ENCODE results near the gene ADSL.
"Not testable (repeated sequence)": the region's sequence is repeated elsewhere in the genome, so short reads cannot be mapped to it uniquely, and the experiment has no call there.

ADSL gene

DNA sequence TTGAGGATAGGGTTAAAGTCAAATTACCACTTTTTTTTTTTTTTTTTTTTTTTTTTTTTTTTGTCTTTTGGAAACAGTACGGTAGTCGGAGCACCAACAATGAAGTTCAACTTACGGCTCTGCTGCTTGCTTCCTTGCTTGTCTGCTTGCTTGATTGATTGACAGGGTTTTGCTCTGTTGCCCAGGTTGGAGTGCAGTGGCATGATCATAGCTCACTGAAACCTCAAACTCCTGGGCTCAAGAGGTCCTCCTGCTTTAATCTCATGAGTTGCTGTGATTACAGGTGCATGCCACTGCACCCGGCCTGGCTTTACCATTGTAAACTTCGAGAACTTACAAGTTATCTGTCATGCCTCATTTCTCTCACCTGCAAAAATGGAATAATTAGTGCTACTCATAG lies 29.8 kb downstream of the ADSL start:
- Mint-ChIP-seq H3K36me3 (peaks cover 6% of the 10 kb centered on the region), H3K9me3 (no peaks in the 10 kb centered on the region), H3K27me3 (no peaks in the 10 kb centered on the region), H3K4me1 (peaks cover 63% of the 10 kb centered on the region), H3K27ac (peak overlapping the region; percentile 72), H3K4me3 (no peak overlapping the region)
- peak; percentile 59 for ATAC-seq

GRCh38 chr22:40377931-40378330 lies 31.6 kb downstream of the ADSL start:
- peaks cover 58% of the 10 kb centered on the region for H3K4me1 Mint-ChIP-seq
- no peaks in the 10 kb centered on the region for H3K9me3 Mint-ChIP-seq
- H3K4me3 Mint-ChIP-seq, result no peak overlapping the region
- no peak for ATAC-seq
- peaks cover 12% of the 10 kb centered on the region for H3K36me3 Mint-ChIP-seq
- no peak overlapping the region for H3K27ac Mint-ChIP-seq
- H3K27me3 Mint-ChIP-seq, result no peaks in the 10 kb centered on the region

- H3K4me1 Mint-ChIP-seq, result peaks cover 58% of the 10 kb centered on the region
- H3K36me3 Mint-ChIP-seq, H3K27me3 Mint-ChIP-seq, H3K9me3 Mint-ChIP-seq, H3K4me3 Mint-ChIP-seq, ATAC-seq: not testable (repeated sequence)
- H3K27ac Mint-ChIP-seq, result peak overlapping the region; percentile 13
Measured at GRCh38 chr22:40378448-40378847, 32.1 kb downstream of the ADSL start.

GRCh38 chr22:40381461-40381860 lies 35.2 kb downstream of the ADSL start:
- Mint-ChIP-seq H3K27me3 (no peaks in the 10 kb centered on the region), H3K27ac (no peak overlapping the region), H3K36me3 (peaks cover 6% of the 10 kb centered on the region), H3K9me3 (no peaks in the 10 kb centered on the region), H3K4me3 (no peak overlapping the region), H3K4me1 (peaks cover 60% of the 10 kb centered on the region)
- ATAC-seq, result no peak

- Mint-ChIP-seq H3K27ac (peak overlapping the region; percentile 86), H3K27me3 (no peaks in the 10 kb centered on the region), H3K36me3 (peaks cover 18% of the 10 kb centered on the region), H3K4me1 (peaks cover 64% of the 10 kb centered on the region), H3K4me3 (no peak overlapping the region), H3K9me3 (no peaks in the 10 kb centered on the region)
- no peak for ATAC-seq
Measured at GRCh38 chr22:40383905-40384304, 37.6 kb downstream of the ADSL start.

DNA sequence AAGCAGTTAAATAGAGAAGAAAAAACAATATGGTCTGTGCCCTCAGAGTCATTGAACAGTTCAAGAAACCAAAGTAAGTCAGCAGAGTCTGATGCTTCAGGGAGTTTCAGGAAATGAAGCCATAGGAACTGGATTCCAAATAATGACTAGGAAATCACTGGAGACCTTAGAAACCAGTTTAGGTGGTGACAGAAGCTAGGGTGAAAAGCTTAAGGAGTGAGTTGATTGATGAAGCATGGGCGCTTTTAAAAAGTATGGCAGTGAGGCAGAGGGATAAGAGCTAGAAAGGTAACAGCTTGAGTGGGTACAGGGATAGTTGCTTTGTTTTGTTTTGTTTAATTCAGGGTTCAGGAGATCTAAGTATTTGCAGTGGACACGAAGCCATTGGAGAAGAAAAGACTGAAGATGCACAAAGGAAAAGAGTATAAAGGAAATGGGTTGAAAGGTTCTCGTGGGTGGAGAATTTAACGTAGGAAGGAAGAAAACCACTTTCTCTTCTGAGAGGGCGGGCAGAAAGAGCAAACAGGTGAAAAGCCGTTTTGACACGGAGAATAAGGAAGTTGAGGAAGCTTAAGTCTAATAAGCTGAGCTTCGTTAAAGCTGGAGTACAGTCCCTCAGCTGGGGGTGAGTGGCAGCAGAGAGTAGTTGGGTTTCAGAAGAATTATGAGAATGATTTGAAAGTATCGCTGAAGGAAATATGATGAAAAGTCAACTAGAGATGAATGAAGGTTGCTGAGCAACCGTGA lies 38.9 kb downstream of the ADSL start:
- peak overlapping the region; percentile 86 for H3K27ac Mint-ChIP-seq
- ATAC-seq, result peak; percentile 95
- no peaks in the 10 kb centered on the region for H3K27me3 Mint-ChIP-seq
- H3K4me1 Mint-ChIP-seq, result peaks cover 58% of the 10 kb centered on the region
- H3K36me3 Mint-ChIP-seq, result peaks cover 23% of the 10 kb centered on the region
- H3K4me3 Mint-ChIP-seq, result peak overlapping the region; percentile 80
- no peaks in the 10 kb centered on the region for H3K9me3 Mint-ChIP-seq

- Mint-ChIP-seq H3K9me3 (no peaks in the 10 kb centered on the region), H3K27me3 (no peaks in the 10 kb centered on the region), H3K27ac (peak overlapping the region; percentile 22), H3K36me3 (peaks cover 27% of the 10 kb centered on the region), H3K4me3 (no peak overlapping the region), H3K4me1 (peaks cover 65% of the 10 kb centered on the region)
- peak; percentile 67 for ATAC-seq
Measured at GRCh38 chr22:40387746-40388145, 41.4 kb downstream of the ADSL start.

GRCh38 chr22:40388231-40388630 lies 41.9 kb downstream of the ADSL start:
- no peak overlapping the region for H3K4me3 Mint-ChIP-seq
- H3K4me1 Mint-ChIP-seq, result peaks cover 61% of the 10 kb centered on the region
- H3K27me3 Mint-ChIP-seq, result no peaks in the 10 kb centered on the region
- no peaks in the 10 kb centered on the region for H3K9me3 Mint-ChIP-seq
- H3K27ac Mint-ChIP-seq, result peak overlapping the region; percentile 22
- no peak for ATAC-seq
- H3K36me3 Mint-ChIP-seq, result peaks cover 27% of the 10 kb centered on the region

DNA sequence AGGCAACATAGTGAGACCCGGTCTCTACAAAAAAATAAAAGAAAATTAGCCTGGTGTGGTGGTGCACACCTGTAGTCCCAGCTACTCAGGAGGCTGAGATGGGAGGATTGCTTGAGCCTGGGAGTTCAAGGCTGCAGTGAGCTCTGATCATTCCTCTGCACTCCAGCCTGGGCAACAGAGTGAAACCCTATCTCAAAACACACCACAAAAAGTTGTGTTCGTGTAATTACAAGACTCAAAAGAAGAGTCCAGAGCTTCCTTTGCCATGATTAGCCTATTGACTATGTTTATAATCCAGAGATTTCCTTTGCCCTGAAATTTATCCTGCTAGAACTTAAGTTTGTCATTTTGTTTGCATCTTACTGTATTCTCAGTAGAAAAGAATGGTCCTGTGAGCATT lies 45.1 kb downstream of the ADSL start:
- H3K27ac Mint-ChIP-seq, result peak overlapping the region; percentile 10

DNA sequence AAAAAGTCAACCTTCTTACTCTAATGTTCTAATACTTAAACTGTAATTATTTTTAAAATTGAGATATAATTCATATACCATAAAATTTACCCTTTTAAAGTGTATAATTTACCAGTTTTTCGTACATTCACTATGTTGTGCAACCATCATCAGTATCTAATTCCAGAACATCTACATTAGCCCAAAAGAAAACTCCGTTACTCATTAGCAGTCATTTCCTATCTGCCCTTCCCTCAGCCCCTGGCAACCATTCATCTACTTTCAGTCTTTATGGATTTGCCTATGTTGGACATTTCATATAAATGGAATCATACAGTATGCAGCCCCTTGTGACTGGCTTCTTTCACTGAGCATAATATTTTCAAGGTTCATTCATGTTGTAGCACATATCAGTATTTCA lies 46.3 kb downstream of the ADSL start:
- no peak for ATAC-seq
- H3K4me3 Mint-ChIP-seq, result no peak overlapping the region
- H3K27ac Mint-ChIP-seq, result no peak overlapping the region
- H3K4me1 Mint-ChIP-seq, result peaks cover 74% of the 10 kb centered on the region
- peaks cover 40% of the 10 kb centered on the region for H3K36me3 Mint-ChIP-seq
- H3K9me3 Mint-ChIP-seq, result no peaks in the 10 kb centered on the region
- no peaks in the 10 kb centered on the region for H3K27me3 Mint-ChIP-seq

More for the DNA sequence above, 45.1 kb downstream of the ADSL start:
- peaks cover 36% of the 10 kb centered on the region for H3K36me3 Mint-ChIP-seq
- H3K4me3 Mint-ChIP-seq, result no peak overlapping the region
- ATAC-seq, result no peak
- H3K4me1 Mint-ChIP-seq, result peaks cover 67% of the 10 kb centered on the region
- H3K9me3 Mint-ChIP-seq, result no peaks in the 10 kb centered on the region
- no peaks in the 10 kb centered on the region for H3K27me3 Mint-ChIP-seq

- no peak overlapping the region for H3K27ac Mint-ChIP-seq
- no peaks in the 10 kb centered on the region for H3K9me3 Mint-ChIP-seq
- no peak overlapping the region for H3K4me3 Mint-ChIP-seq
- H3K27me3 Mint-ChIP-seq, result no peaks in the 10 kb centered on the region
- H3K4me1 Mint-ChIP-seq, result peaks cover 73% of the 10 kb centered on the region
- H3K36me3 Mint-ChIP-seq, result peaks cover 27% of the 10 kb centered on the region
- ATAC-seq, result no peak
Measured at GRCh38 chr22:40394607-40395006, 48.3 kb downstream of the ADSL start.

GRCh38 chr22:40395607-40396006 lies 49.3 kb downstream of the ADSL start:
- Mint-ChIP-seq H3K27me3 (no peaks in the 10 kb centered on the region), H3K27ac (peak overlapping the region; percentile 0), H3K9me3 (no peaks in the 10 kb centered on the region), H3K36me3 (peaks cover 21% of the 10 kb centered on the region), H3K4me1 (peaks cover 80% of the 10 kb centered on the region), H3K4me3 (no peak overlapping the region)
- ATAC-seq, result no peak

- peaks cover 87% of the 10 kb centered on the region for H3K4me1 Mint-ChIP-seq
- H3K36me3 Mint-ChIP-seq, result peaks cover 20% of the 10 kb centered on the region
- no peaks in the 10 kb centered on the region for H3K9me3 Mint-ChIP-seq
- H3K4me3 Mint-ChIP-seq, result no peak overlapping the region
- no peak for ATAC-seq
- no peaks in the 10 kb centered on the region for H3K27me3 Mint-ChIP-seq
- H3K27ac Mint-ChIP-seq, result peak overlapping the region; percentile 66
Measured at GRCh38 chr22:40396882-40397281, 50.6 kb downstream of the ADSL start.

DNA sequence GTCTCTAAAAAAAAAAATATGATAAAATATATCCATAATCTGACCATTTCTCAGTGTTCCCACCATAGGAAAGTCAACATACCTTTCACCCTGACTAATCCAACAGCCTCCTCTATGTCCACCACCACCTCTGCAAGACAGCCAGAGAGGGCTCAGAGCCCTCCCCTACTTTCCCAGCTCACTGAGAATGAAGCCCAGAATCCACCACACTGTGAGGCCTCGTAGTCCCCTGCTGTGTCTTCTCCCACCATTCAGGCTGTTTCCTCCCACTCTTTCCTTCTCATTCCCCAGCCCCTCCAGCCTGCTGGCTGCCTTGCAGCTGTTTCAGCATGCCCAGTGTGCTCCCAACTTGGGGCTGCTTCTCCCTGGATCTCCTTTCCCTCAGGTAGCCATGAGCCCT lies 51.1 kb downstream of the ADSL start:
- Mint-ChIP-seq H3K36me3 (peaks cover 21% of the 10 kb centered on the region), H3K27me3 (no peaks in the 10 kb centered on the region), H3K4me3 (no peak overlapping the region), H3K9me3 (no peaks in the 10 kb centered on the region), H3K27ac (peak overlapping the region; percentile 66), H3K4me1 (peaks cover 87% of the 10 kb centered on the region)
- ATAC-seq, result no peak

- Mint-ChIP-seq H3K9me3 (no peaks in the 10 kb centered on the region), H3K27me3 (no peaks in the 10 kb centered on the region), H3K4me1 (peaks cover 87% of the 10 kb centered on the region), H3K27ac (peak overlapping the region; percentile 66), H3K4me3 (no peak overlapping the region), H3K36me3 (peaks cover 39% of the 10 kb centered on the region)
- no peak for ATAC-seq
Measured at GRCh38 chr22:40399621-40400020, 53.3 kb downstream of the ADSL start.

DNA sequence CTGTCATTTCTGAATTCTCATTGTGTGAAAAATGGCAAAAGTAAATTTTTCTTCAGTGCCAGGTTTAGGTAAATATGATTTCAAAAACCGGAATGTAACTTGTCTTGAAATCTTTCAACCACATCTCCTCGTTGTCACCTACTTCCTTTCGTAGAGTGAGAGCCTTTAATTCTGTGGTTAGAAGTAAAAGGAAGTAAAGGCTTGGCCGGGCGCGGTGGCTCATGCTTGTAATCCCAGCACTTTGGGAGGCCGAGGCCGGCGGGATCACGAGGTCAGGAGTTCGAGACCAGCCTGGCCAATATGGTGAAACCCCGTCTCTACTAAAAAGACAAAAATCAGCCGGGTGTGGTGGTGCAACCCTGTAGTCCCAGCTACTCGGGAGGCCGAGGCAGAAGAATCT lies 53.9 kb downstream of the ADSL start:
- H3K27ac Mint-ChIP-seq, result peak overlapping the region; percentile 66
- ATAC-seq, result peak; percentile 62

More for the DNA sequence above, 53.9 kb downstream of the ADSL start:
- peak overlapping the region; percentile 50 for H3K4me3 Mint-ChIP-seq
- no peaks in the 10 kb centered on the region for H3K9me3 Mint-ChIP-seq
- H3K36me3 Mint-ChIP-seq, result peaks cover 40% of the 10 kb centered on the region
- no peaks in the 10 kb centered on the region for H3K27me3 Mint-ChIP-seq
- H3K4me1 Mint-ChIP-seq, result peaks cover 81% of the 10 kb centered on the region
